GM13976 (cell line): ENCODE results near the gene NR6A1.

Experiments
- DNase-seq: peaks from one replicate; pipeline ENCODE4 v3.0.0; 2012; ENCODE audit warnings: low spot score
- CTCF ChIP-seq: IDR thresholded peaks from 2 replicates; pipeline ENCODE4 v1.5.1; 2012; ENCODE audit warnings: borderline replicate concordance, mild to moderate bottlenecking; ENCODE audit not compliant: insufficient read depth; ENCODE audit errors: extremely low read depth, missing control alignments, control extremely low read depth
- in situ Hi-C: fragments of 300-500 bp; cut with MboI; formaldehyde crosslinking; loops from one replicate; pipeline ENCODE4 v1.12.0; 2022; ENCODE audit warnings: low sequenced_read_pairs, mixed read lengths, inconsistent platforms; ENCODE audit not compliant: unreplicated experiment

NR6A1 gene

GRCh38 chr9:124771021-124771866 is at the start of gene NR6A1:
NR6A1 (minus strand) TSS chr9:124771311.
- in situ Hi-C loops = loop anchor here (5.0 kb wide), 1 partner anchor 76 kb away; no protein-coding TSS in a partner anchor
- peak; percentile 97 for DNase-seq

GRCh38 chr9:124818431-124819281 is 47.5 kb upstream of the NR6A1 start:
- no peak for DNase-seq
- in situ Hi-C loops = no loop called here
- TF ChIP-seq CTCF = no peak

More at GRCh38 chr9:124771021-124771866, at the start of gene NR6A1:
- TF ChIP-seq CTCF = peak; percentile 1

- TF ChIP-seq CTCF = no peak
- in situ Hi-C loops = no loop called here
- DNase-seq = no peak
Observed at GRCh38 chr9:124815601-124816000, 44.5 kb upstream of the NR6A1 start.

- in situ Hi-C loops = no loop called here
- TF ChIP-seq CTCF = no peak
- no peak for DNase-seq
Observed at GRCh38 chr9:124814164-124814535, 43.0 kb upstream of the NR6A1 start.

DNA sequence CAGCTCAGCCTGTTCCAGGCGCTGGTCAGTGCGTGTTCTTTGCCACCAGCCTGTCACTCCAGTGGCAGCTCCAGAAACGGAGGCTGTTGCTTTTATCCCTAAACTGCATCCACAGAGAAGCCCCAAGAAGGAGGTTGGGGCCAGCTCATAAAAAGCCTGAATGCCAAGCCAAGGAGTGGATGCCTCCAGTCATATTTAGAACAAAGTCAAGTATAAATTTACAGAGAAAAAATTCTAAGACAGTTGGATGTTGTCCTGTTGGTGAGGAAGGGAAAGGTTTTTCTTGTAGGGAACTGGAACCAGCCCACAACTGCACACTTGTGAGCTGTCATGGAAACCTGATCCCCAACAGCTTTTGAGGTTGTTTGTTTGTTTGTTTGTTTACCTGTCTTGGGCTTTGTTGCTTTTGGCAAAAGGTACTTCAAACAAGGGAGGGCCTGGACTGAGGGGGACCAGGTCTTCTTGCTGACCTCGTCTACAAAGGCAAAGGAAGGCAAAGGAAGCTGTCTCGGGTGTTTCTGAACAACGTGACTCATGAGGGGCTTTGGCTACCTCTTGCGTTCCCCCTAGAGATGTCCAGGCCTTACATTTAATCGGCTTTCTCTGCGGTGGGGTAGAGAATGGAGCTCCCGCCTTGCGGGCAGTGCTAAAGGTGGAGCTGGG is 42.5 kb upstream of the NR6A1 start:
- TF ChIP-seq CTCF = no peak
- in situ Hi-C loops = no loop called here

DNA sequence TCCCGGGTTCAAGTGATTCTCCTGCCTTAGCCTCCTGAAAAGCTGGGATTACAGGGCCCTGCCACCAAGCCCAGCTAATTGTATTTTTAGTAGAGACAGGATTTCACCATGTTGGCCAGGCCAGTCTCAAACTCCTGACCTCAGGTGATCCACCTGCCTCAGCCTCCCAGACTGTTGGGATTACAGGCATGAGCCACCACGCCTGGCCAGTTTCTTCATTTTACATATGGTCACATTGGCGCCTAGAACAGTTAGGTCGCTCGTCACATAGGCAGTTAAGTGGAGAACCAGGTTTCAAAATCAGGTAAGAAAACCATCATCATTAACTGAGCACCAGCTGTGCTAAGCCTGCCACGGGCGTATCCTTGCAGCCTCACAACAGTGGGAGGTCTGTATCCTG is 41.9 kb upstream of the NR6A1 start:
- TF ChIP-seq CTCF = no peak
- in situ Hi-C loops = no loop called here
- no peak for DNase-seq

More for the DNA sequence above, 42.5 kb upstream of the NR6A1 start:
- no peak for DNase-seq
